Sigmoid colon (tissue), 4 donors: Measurements from ENCODE around the gene SLC16A1.

ENCODE experiments used
- EP300 ChIP-seq, 4 donors: sonication (generic); formaldehyde crosslinking; IDR thresholded peaks; one replicate each; pipeline ENCODE4 v1.6.1; 2017; ENCODE audit warnings: antibody characterized with exemption in 4 of 4
- TF ChIP-seq, protein P1 (sequence below), 4 experiments: fragments of 450-650 bp in 3 of 4; fragments of 200-600 bp in 1 of 4; IDR thresholded peaks; one replicate each; pipeline ENCODE4 v1.5.1; 2016 to 2019; ENCODE audit warnings: antibody characterized with exemption in 4 of 4, mild to moderate bottlenecking in 3 of 4, moderate library complexity in 2 of 4

DNA sequence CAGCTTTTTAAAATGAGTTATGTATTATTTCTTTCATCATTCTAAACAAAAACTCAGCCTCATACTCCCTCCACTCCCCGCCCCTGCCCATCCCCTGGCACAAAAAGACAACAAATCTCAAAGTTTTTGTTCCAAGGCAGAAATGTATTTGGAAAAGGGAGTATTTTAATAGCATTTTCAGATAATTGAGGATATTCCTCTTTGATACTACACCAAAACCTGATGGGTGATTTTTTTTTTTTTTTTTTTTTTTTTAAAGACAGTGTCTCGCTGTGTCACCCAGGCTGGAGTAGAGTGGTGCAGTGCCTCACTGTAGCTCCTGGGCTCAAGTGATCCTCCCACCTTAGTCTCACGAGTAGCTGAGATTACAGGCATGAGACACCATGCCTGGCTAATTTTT lies 16.2 kb downstream of the SLC16A1 start:
- TF ChIP-seq, protein P1, sequence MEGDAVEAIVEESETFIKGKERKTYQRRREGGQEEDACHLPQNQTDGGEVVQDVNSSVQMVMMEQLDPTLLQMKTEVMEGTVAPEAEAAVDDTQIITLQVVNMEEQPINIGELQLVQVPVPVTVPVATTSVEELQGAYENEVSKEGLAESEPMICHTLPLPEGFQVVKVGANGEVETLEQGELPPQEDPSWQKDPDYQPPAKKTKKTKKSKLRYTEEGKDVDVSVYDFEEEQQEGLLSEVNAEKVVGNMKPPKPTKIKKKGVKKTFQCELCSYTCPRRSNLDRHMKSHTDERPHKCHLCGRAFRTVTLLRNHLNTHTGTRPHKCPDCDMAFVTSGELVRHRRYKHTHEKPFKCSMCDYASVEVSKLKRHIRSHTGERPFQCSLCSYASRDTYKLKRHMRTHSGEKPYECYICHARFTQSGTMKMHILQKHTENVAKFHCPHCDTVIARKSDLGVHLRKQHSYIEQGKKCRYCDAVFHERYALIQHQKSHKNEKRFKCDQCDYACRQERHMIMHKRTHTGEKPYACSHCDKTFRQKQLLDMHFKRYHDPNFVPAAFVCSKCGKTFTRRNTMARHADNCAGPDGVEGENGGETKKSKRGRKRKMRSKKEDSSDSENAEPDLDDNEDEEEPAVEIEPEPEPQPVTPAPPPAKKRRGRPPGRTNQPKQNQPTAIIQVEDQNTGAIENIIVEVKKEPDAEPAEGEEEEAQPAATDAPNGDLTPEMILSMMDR (IDR thresholded peaks at IDR 0.05), result no peak
- no peak for TF ChIP-seq EP300 (IDR thresholded peaks at IDR 0.05)
